HUES6 (cell line): ENCODE data around the gene KIAA1958.

Experiments used
- H3K27ac ChIP-seq: 2 replicates; pipeline ENCODE4 v1.7.0; 2013; ENCODE audit warnings: low read depth, mild to moderate bottlenecking, low read length, inconsistent platforms
- H3K27me3 ChIP-seq: 2 replicates; pipeline ENCODE4 v1.6.1; 2013; ENCODE audit warnings: low read length; ENCODE audit not compliant: control insufficient read depth, insufficient read depth
- H3K36me3 ChIP-seq: 2 replicates; pipeline ENCODE4 v1.6.1; 2013; ENCODE audit warnings: low read length; ENCODE audit not compliant: control insufficient read depth, insufficient read depth
- H3K4me1 ChIP-seq: 2 replicates; pipeline ENCODE4 v1.6.1; 2013; ENCODE audit warnings: low read length; ENCODE audit not compliant: control insufficient read depth, insufficient read depth
- H3K4me3 ChIP-seq: 2 replicates; pipeline ENCODE4 v1.5.1; 2013; ENCODE audit warnings: low read depth, low read length
- H3K9ac ChIP-seq: one replicate; pipeline ENCODE4 v1.6.1; 2013; ENCODE audit warnings: mild to moderate bottlenecking, low read length
- H3K9me3 ChIP-seq: 2 replicates; pipeline ENCODE4 v1.6.1; 2013; ENCODE audit warnings: low read depth, low read length; ENCODE audit not compliant: control insufficient read depth, insufficient read depth

Gene KIAA1958

GRCh38 chr9:112529316-112529715, 42.7 kb downstream of the KIAA1958 start:
- H3K36me3 ChIP-seq, result no peaks in the 10 kb centered on the region
- no peak overlapping the region for H3K4me3 ChIP-seq
- H3K27ac ChIP-seq, result no peak overlapping the region
- no peak overlapping the region for H3K9ac ChIP-seq
- no peaks in the 10 kb centered on the region for H3K27me3 ChIP-seq
- H3K4me1 ChIP-seq, result peaks cover 11% of the 10 kb centered on the region
- H3K9me3 ChIP-seq, result no peaks in the 10 kb centered on the region

- no peak overlapping the region for H3K4me3 ChIP-seq
- no peaks in the 10 kb centered on the region for H3K9me3 ChIP-seq
- no peak overlapping the region for H3K27ac ChIP-seq
- peaks cover 11% of the 10 kb centered on the region for H3K4me1 ChIP-seq
- no peaks in the 10 kb centered on the region for H3K27me3 ChIP-seq
- H3K9ac ChIP-seq, result no peak overlapping the region
- H3K36me3 ChIP-seq, result no peaks in the 10 kb centered on the region
Measured at GRCh38 chr9:112530751-112531205, 44.2 kb downstream of the KIAA1958 start.

- Histone ChIP-seq H3K9me3 (no peaks in the 10 kb centered on the region), H3K36me3 (no peaks in the 10 kb centered on the region), H3K27ac (no peak overlapping the region)
Measured at GRCh38 chr9:112531666-112532282, 45.1 kb downstream of the KIAA1958 start.

GRCh38 chr9:112532427-112532826, 45.8 kb downstream of the KIAA1958 start:
- H3K27ac ChIP-seq, result no peak overlapping the region
- H3K4me1 ChIP-seq, result peaks cover 11% of the 10 kb centered on the region
- H3K4me3 ChIP-seq, result no peak overlapping the region
- no peaks in the 10 kb centered on the region for H3K27me3 ChIP-seq
- H3K36me3 ChIP-seq, result no peaks in the 10 kb centered on the region
- no peak overlapping the region for H3K9ac ChIP-seq
- no peaks in the 10 kb centered on the region for H3K9me3 ChIP-seq

More at GRCh38 chr9:112531666-112532282, 45.1 kb downstream of the KIAA1958 start:
- Histone ChIP-seq H3K27me3 (no peaks in the 10 kb centered on the region), H3K4me1 (peaks cover 11% of the 10 kb centered on the region), H3K9ac (no peak overlapping the region), H3K4me3 (no peak overlapping the region)

- no peak overlapping the region for H3K27ac ChIP-seq
- H3K9ac ChIP-seq, result no peak overlapping the region
- H3K36me3 ChIP-seq, result no peaks in the 10 kb centered on the region
- peaks cover 5% of the 10 kb centered on the region; the same call in 1 of the 2 replicates for H3K4me1 ChIP-seq
- no peaks in the 10 kb centered on the region for H3K9me3 ChIP-seq
- no peaks in the 10 kb centered on the region for H3K27me3 ChIP-seq
- H3K4me3 ChIP-seq, result no peak overlapping the region
Measured at GRCh38 chr9:112533660-112534059, 47.0 kb downstream of the KIAA1958 start.

GRCh38 chr9:112535301-112535700, 48.7 kb downstream of the KIAA1958 start:
- no peak overlapping the region for H3K4me3 ChIP-seq
- H3K27ac ChIP-seq, result no peak overlapping the region
- peaks cover 5% of the 10 kb centered on the region; the same call in 1 of the 2 replicates for H3K4me1 ChIP-seq
- H3K36me3 ChIP-seq, result no peaks in the 10 kb centered on the region
- H3K9ac ChIP-seq, result no peak overlapping the region
- no peaks in the 10 kb centered on the region for H3K27me3 ChIP-seq
- no peaks in the 10 kb centered on the region for H3K9me3 ChIP-seq

GRCh38 chr9:112535811-112536210, 49.2 kb downstream of the KIAA1958 start:
- no peak overlapping the region for H3K27ac ChIP-seq
- H3K4me3 ChIP-seq, result no peak overlapping the region
- H3K27me3 ChIP-seq, result no peaks in the 10 kb centered on the region
- H3K9me3 ChIP-seq, result no peaks in the 10 kb centered on the region
- H3K9ac ChIP-seq, result no peak overlapping the region
- H3K36me3 ChIP-seq, result no peaks in the 10 kb centered on the region
- peaks cover 5% of the 10 kb centered on the region; the same call in 1 of the 2 replicates for H3K4me1 ChIP-seq

GRCh38 chr9:112537561-112537960, 50.9 kb downstream of the KIAA1958 start:
- no peak overlapping the region for H3K4me3 ChIP-seq
- no peak overlapping the region for H3K27ac ChIP-seq
- H3K27me3 ChIP-seq, result no peaks in the 10 kb centered on the region
- no peak overlapping the region for H3K9ac ChIP-seq
- no peaks in the 10 kb centered on the region; the same call in 1 of the 2 replicates for H3K4me1 ChIP-seq
- H3K36me3 ChIP-seq, result no peaks in the 10 kb centered on the region
- no peaks in the 10 kb centered on the region for H3K9me3 ChIP-seq

GRCh38 chr9:112540800-112541199, 54.2 kb downstream of the KIAA1958 start:
- Histone ChIP-seq H3K27me3 (no peaks in the 10 kb centered on the region), H3K36me3 (no peaks in the 10 kb centered on the region), H3K9ac (no peak overlapping the region), H3K4me1 (no peaks in the 10 kb centered on the region; the same call in 1 of the 2 replicates), H3K4me3 (no peak overlapping the region), H3K9me3 (no peaks in the 10 kb centered on the region; the same call in 1 of the 2 replicates), H3K27ac (no peak overlapping the region)

GRCh38 chr9:112541685-112542084, 55.1 kb downstream of the KIAA1958 start:
- no peaks in the 10 kb centered on the region for H3K36me3 ChIP-seq
- no peak overlapping the region for H3K9ac ChIP-seq
- H3K9me3 ChIP-seq, result peaks cover 8% of the 10 kb centered on the region; the same call in 1 of the 2 replicates
- H3K4me1 ChIP-seq, result peaks cover 6% of the 10 kb centered on the region; the same call in 1 of the 2 replicates
- no peaks in the 10 kb centered on the region for H3K27me3 ChIP-seq
- H3K27ac ChIP-seq, result no peak overlapping the region
- no peak overlapping the region for H3K4me3 ChIP-seq

- Histone ChIP-seq H3K27me3 (no peaks in the 10 kb centered on the region), H3K9me3 (peaks cover 8% of the 10 kb centered on the region; the same call in 1 of the 2 replicates), H3K36me3 (no peaks in the 10 kb centered on the region), H3K9ac (no peak overlapping the region), H3K4me1 (peaks cover 9% of the 10 kb centered on the region; the same call in 1 of the 2 replicates), H3K4me3 (no peak overlapping the region), H3K27ac (no peak overlapping the region)
Measured at GRCh38 chr9:112542593-112543292, 56.1 kb downstream of the KIAA1958 start.
